ENCODE results near the gene TOR4A.

Gene TOR4A

GRCh38 chr9:137277329-137278041 is at the start of gene TOR4A:
TSS of gene TOR4A (plus strand) at chr9:137277726. CDS start at chr9:137278690, 964 bp downstream.
- DNase-seq (ENCODE audit: low spot score) = no peak

- no peak for DNase-seq (ENCODE audit: low spot score)
These were observed 49.5 kb upstream of the TOR4A start for GRCh38 chr9:137227853-137228505.

DNA sequence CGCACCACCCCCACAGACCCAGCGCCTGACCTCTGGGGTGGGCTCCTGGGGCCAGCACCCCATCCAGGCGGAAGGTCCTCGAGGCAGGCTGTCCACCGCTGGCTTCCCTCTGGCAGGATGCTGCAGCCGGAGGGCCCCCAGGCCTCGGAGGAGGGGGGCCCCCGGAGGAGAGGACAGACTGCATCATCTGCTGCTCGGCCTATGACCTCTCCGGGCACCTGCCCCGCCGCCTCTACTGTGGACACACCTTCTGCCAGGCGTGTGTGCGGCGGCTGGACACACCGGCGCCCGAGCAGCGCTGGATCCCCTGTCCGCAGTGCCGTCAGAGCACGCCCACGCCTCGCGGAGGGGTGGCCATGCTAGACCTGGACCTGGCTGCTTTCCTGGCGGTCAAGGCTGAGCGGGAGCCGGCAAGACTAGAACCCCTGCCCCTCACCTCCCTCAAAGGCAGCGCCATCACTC is 49.0 kb upstream of the TOR4A start:
- no peak for DNase-seq (ENCODE audit: low spot score)

- no peak for DNase-seq (ENCODE audit: low spot score)
These were observed 48.3 kb upstream of the TOR4A start for GRCh38 chr9:137228968-137229896.

- DNase-seq (ENCODE audit: low spot score) = no peak
These were observed 47.4 kb upstream of the TOR4A start for GRCh38 chr9:137229903-137230704.

- no peak for DNase-seq (ENCODE audit: low spot score)
These were observed 46.7 kb upstream of the TOR4A start, which contains the start of gene SLC34A3 for GRCh38 chr9:137230705-137231371. TSS of gene SLC34A3 (plus strand) at chr9:137230901. CDS start at chr9:137231703, 802 bp downstream.

DNA sequence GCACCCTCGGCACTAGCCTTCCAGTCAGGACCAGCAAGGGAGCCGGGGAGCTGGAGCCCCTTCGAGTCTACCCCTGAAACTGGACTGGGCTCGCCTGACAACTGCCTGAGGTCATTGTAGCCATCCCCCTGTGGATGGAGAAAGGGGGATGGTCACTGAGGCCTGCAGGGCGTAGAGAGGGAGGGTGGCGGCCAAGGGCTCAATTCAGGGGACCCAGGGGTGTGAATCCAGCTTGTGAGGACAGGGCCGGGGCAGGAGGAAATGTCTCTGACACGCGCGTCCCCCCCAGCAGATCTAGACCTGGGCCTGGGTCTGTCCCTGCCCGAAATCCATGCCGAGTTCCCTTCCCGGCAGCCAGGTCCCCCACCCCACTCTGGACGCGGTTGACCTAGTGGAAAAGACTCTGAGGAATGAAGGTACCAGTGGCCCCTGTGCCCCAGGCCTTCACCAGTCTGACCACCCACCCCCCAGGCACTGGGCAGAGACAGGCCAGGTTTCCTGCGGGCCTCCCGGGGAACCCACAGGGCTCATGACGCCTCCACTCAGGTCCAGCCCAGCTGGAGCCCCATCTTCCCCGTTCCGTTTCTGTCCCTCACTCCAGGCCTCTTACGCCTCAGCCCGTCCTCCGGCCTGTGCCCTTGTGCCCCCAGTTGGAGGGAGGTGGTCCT is 46.0 kb upstream of the TOR4A start:
- DNase-seq (ENCODE audit: low spot score) = no peak

- no peak for DNase-seq (ENCODE audit: low spot score)
These were observed 45.4 kb upstream of the TOR4A start for GRCh38 chr9:137232101-137232500.

DNA sequence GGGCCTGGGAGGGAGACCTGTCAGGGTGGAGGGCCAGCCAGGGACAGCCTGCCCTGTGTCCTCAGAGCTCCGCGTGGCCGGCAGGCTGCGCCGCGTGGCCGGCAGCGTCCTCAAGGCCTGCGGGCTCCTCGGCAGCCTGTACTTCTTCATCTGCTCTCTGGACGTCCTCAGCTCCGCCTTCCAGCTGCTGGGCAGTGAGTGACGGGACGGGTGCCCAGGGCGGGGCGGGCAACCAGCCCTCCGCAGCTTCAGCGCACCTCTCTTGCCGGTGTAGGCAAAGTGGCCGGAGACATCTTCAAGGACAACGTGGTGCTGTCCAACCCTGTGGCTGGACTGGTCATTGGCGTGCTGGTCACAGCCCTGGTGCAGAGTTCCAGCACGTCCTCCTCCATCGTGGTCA is 45.0 kb upstream of the TOR4A start:
- no peak for DNase-seq (ENCODE audit: low spot score)

DNA sequence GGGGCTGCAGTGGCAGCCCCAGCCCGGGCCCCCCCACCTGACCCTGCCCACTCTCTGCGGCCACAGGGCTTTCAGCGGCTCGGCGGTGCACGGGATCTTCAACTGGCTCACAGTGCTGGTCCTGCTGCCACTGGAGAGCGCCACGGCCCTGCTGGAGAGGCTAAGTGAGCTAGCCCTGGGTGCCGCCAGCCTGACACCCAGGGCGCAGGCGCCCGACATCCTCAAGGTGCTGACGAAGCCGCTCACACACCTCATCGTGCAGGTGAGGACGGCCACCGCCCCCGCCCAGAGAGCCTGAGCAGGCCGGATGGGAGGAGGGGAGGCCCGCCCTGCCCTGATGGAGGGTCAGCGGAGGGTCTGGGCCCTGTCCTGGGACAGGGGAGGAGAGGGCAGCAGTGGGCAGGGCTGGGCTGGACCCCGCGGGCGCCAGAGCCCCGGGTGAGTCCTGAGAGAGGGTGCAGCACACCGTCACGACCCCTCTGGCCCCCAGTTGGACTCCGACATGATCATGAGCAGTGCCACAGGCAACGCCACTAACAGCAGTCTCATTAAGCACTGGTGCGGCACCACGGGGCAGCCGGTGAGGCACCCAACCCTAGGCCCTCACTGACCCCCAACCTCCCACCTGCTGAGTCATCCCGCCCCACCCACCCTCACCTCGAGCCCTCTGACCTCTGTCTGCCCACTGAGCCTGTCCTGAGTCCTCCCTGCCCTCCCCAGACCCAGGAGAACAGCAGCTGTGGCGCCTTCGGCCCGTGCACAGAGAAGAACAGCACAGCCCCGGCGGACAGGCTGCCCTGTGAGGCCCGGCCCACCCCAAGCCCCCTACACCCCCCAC is 44.2 kb upstream of the TOR4A start:
- DNase-seq (ENCODE audit: low spot score) = no peak

DNA sequence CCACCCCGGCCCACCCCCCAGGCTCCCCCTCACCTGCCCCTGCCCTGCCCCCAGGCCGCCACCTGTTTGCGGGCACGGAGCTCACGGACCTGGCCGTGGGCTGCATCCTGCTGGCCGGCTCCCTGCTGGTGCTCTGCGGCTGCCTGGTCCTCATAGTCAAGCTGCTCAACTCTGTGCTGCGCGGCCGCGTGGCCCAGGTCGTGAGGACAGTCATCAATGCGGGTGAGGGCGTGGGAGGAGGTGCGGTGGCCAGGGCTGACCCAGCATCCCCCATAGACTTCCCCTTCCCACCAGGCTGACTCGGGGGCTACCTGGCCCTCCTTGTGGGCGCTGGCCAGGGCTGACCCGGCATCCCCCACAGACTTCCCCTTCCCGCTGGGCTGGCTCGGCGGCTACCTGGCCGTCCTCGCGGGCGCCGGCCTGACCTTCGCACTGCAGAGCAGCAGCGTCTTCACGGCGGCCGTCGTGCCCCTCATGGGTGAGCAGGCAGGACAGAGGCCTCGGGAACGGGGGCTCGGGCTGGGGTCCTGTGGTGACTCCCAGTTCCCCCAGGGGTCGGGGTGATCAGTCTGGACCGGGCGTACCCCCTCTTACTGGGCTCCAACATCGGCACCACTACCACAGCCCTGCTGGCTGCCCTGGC is 43.4 kb upstream of the TOR4A start:
- no peak for DNase-seq (ENCODE audit: low spot score)

DNA sequence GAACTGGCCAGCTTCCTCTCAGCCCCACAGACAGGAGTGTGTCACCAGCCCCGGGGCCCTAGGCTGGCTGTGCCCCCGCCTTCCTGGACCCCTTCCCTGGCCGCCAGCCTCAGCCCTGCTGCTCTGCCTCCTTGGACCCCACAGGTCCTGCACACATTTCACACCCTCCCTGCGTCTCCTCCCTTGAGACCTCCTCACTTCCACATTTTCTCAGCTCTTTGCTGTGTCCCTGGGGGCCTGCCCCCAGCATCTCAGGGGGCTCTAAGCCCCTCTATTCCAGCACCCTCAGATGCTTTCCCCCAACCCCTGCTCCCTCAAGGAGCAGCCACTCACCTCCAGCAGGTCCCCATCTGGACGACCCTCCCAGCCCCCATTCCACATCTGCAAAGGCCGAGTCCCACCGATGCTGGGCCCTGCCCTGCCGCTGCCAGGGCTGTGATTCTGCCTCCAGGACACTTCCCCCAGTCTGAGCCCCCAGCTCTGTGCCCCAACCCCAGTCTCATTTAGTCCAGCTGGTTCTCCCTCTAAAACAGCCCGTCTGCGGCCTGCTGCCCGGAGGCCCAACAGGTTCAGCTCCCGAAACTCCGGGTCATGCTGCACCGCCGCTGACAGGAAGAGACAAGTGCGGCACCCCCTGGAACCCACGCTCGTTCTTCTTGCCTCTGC is 42.6 kb upstream of the TOR4A start:
- no peak for DNase-seq (ENCODE audit: low spot score)

DNA sequence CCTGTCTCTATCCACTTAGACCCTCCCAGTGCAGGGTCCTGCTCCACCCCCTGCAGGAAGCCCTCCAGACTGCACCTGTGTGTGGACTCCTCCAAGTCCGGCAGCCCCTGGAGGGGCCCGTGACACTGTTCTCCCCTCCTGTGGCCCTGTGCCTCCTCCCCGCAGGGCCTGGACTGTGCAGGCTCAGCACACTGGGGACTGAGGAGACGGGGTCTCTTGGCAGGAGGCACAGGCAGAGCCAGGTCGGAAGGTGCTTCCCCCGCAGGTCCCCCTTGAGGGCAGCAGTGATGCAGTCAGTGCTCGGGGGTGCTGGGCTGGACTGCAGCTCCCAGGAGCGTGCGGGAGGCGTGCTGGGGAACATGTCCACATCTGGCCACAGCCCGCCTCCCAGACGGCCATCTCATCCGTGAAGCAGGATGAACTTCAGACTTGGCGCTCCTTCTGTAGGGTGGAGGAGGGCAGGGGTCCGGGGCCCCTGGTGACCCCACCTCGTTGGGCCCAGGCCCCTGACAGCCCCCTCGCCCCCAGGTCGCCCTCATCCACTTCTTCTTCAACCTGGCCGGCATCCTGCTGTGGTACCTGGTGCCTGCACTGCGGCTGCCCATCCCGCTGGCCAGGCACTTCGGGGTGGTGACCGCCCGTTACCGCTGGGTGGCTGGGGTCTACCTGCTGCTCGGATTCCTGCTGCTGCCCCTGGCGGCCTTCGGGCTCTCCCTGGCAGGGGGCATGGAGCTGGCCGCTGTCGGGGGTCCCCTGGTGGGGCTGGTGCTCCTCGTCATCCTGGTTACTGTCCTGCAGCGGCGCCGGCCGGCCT is 41.9 kb upstream of the TOR4A start:
- no peak for DNase-seq (ENCODE audit: low spot score)

DNA sequence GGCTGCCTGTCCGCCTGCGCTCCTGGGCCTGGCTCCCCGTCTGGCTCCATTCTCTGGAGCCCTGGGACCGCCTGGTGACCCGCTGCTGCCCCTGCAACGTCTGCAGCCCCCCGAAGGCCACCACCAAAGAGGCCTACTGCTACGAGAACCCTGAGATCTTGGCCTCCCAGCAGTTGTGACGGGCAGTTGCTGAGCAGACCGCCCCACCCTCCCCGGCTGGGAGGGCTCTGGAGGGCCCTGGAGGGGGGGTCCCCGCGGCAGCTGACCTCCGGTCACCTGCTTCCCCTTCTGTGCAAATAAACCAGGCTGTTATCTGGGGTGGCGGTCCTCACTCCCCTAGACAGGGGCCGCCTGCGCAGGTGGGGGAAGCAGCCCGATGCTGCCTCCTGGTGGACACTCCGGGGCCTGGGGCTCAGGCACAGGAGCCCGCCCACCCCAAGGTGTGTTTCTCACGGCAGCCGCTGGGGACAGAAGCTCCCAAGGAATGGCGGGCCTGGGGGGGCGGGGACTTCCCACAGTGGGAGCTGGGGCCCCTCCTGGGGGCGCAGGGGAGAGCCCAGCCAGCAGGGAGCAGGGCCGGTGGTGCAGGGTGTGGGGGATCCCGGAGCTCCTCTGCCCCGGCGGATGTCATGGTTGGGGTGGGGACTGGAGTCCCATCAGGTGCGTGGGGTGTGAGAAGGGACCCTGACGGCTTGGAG is 41.1 kb upstream of the TOR4A start:
- peak; percentile 72 for DNase-seq (ENCODE audit: low spot score)

- no peak for DNase-seq (ENCODE audit: low spot score)
These were observed 40.5 kb upstream of the TOR4A start for GRCh38 chr9:137236936-137237421.
